C4-2B (cell line): ENCODE data around the gene SH3RF3.

Source experiments
- CTCF ChIP-seq: fragments of 450-650 bp; conservative IDR thresholded peaks from 2 replicates; pipeline ENCODE4 v1.5.1; 2017; ENCODE audit warnings: mild to moderate bottlenecking
- ZFX ChIP-seq: fragments of 450-650 bp; IDR thresholded peaks from 2 replicates; pipeline ENCODE4 v1.6.1; 2017

- TF ChIP-seq CTCF (no peak), ZFX (no peak)
Observed at GRCh38 chr2:109387778-109388469, 258.9 kb downstream of the SH3RF3 start.
